Omental fat pad (tissue), 4 donors: ENCODE measurements around the gene MRPS12. TPM values are rescaled to one million over a fixed set of nuclear protein-coding genes. Genes with fewer than 3 reads are reported as not detected.

Source experiments
- ATAC-seq: fragments of 150-250 bp; one replicate; pipeline ENCODE4 v1.9.1; 2016; ENCODE audit warnings: mild to moderate bottlenecking, moderate library complexity; ENCODE audit not compliant: low FRiP score
- DNase-seq: peaks from one replicate; pipeline ENCODE4 v3.0.0-alpha.2; 2019; ENCODE audit warnings: low spot score
- CTCF ChIP-seq, 3 donors: fragments of 450-650 bp; IDR thresholded peaks; one replicate each; pipeline ENCODE4 v1.5.1; 2016 to 2017; ENCODE audit warnings: antibody characterized with exemption in 3 of 3, mild to moderate bottlenecking in 3 of 3, moderate library complexity in 2 of 3
- total RNA-seq, 4 donors: library from RNA; depleted of rRNA; stranded (reverse); fragments of >200 nt; gene quantifications; one replicate each; pipeline ENCODE4 v1.1.0, GENCODE V29; 2016

The MRPS12 gene
- total RNA-seq, 4 donors from 2014 or later: 27.3 to 46.0 (median 37.7) TPM

- DNase-seq (no peak), ATAC-seq (no peak)
- no peak for TF ChIP-seq CTCF (IDR thresholded peaks at IDR 0.05)
Observed at GRCh38 chr19:38910488-38910887, 20.3 kb upstream of the MRPS12 start.

- no peak for DNase-seq
- no peak for TF ChIP-seq CTCF (IDR thresholded peaks at IDR 0.05)
- no peak for ATAC-seq
Observed at GRCh38 chr19:38911388-38912001, 19.2 kb upstream of the MRPS12 start.

- TF ChIP-seq CTCF (IDR thresholded peaks at IDR 0.05): no peak
- ATAC-seq (no peak), DNase-seq (no peak)
Observed at GRCh38 chr19:38912600-38913514, 17.9 kb upstream of the MRPS12 start.

- DNase-seq: no peak
- no peak for ATAC-seq
- no peak for TF ChIP-seq CTCF (IDR thresholded peaks at IDR 0.05)
Observed at GRCh38 chr19:38913958-38914357, 16.8 kb upstream of the MRPS12 start.

- no peak for ATAC-seq
- TF ChIP-seq CTCF (IDR thresholded peaks at IDR 0.05): no peak
- DNase-seq: no peak
Observed at GRCh38 chr19:38915329-38916321, 15.1 kb upstream of the MRPS12 start.

GRCh38 chr19:38917516-38917915, 13.2 kb upstream of the MRPS12 start:
- ATAC-seq: no peak
- TF ChIP-seq CTCF (IDR thresholded peaks at IDR 0.05): no peak
- no peak for DNase-seq
